G401.6 (cell line): Measurements from ENCODE around the gene GAS2L1.
A peak's percentile ranks its signal among the peaks of the same experiment; 100 is the strongest.

Experiments
- FAIRE-seq: peaks from 2 replicates; lab custom pipeline; 2012; peaks lifted over from hg19 to GRCh38; lab: Jason Lieb, UNC

GAS2L1 gene

GRCh38 chr22:29275819-29276565 is 30.5 kb upstream of the GAS2L1 start:
- FAIRE-seq = peak; percentile 23

- FAIRE-seq = no peak
These were observed 28.5 kb upstream of the GAS2L1 start for GRCh38 chr22:29277927-29278326.

GRCh38 chr22:29284196-29284595 is 22.3 kb upstream of the GAS2L1 start:
- FAIRE-seq = no peak

GRCh38 chr22:29288837-29289236 is 17.6 kb upstream of the GAS2L1 start:
- FAIRE-seq = no peak

- no peak for FAIRE-seq
These were observed 16.4 kb upstream of the GAS2L1 start for GRCh38 chr22:29290061-29290460.

- FAIRE-seq = no peak
These were observed 15.2 kb upstream of the GAS2L1 start for GRCh38 chr22:29291215-29291614.

- FAIRE-seq = no peak
These were observed 14.1 kb upstream of the GAS2L1 start for GRCh38 chr22:29292379-29292778.

GRCh38 chr22:29298641-29299040 is 7.8 kb upstream of the GAS2L1 start:
- no peak for FAIRE-seq

GRCh38 chr22:29299136-29299900 is 7.1 kb upstream of the GAS2L1 start:
- FAIRE-seq = no peak

GRCh38 chr22:29300467-29300806 is 6.0 kb upstream of the GAS2L1 start:
- no peak for FAIRE-seq

GRCh38 chr22:29300807-29301601 is 5.4 kb upstream of the GAS2L1 start:
- FAIRE-seq = peak; percentile 83

- no peak for FAIRE-seq
These were observed 4.6 kb upstream of the GAS2L1 start for GRCh38 chr22:29301716-29302401.

- no peak for FAIRE-seq
These were observed 4.1 kb upstream of the GAS2L1 start for GRCh38 chr22:29302402-29302680.

GRCh38 chr22:29302681-29303465 is 3.6 kb upstream of the GAS2L1 start:
- no peak for FAIRE-seq

- FAIRE-seq = no peak
These were observed 645 bp upstream of the GAS2L1 start for GRCh38 chr22:29305836-29306174.

GRCh38 chr22:29306835-29307595 is 565 bp downstream of the GAS2L1 start:
- FAIRE-seq = no peak

GRCh38 chr22:29307596-29308147 is 1.2 kb downstream of the GAS2L1 start:
- FAIRE-seq = no peak

- no peak for FAIRE-seq
These were observed 1.8 kb downstream of the GAS2L1 start for GRCh38 chr22:29308148-29308790.

GRCh38 chr22:29308791-29309262 is 2.4 kb downstream of the GAS2L1 start:
- no peak for FAIRE-seq
